NOMO-1 (cell line): ENCODE measurements around the gene FOXP1.

Source experiments
- DNase-seq, 2 experiments: peaks; one replicate each; lab custom pipeline; 2025; ENCODE audit not compliant: unreplicated experiment in 2 of 2; lab: John Stamatoyannopoulos, UW

Gene FOXP1

DNA sequence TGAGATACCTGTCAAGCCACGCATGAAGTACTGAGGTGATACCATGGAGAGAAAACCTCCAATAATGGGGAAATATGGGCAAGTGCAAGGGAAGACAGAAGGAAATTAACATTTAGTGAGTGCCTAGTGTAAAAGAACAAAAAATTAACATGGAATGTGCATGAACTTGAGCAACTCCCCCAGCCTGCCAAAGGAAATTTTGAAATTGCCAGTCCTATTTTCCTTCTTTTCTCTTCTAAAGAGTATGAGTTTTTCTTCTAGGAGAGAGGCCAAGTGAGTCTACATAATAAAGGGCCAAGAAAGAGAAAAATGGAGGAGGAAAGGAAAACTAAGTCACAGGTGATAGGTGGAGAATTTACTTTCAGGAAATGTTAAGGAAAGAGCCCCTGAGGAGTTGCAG lies 668.7 kb downstream of the FOXP1 start:
- DNase-seq = no peak

GRCh38 chr3:70911719-70912118 lies 671.8 kb downstream of the FOXP1 start:
- DNase-seq = no peak

DNA sequence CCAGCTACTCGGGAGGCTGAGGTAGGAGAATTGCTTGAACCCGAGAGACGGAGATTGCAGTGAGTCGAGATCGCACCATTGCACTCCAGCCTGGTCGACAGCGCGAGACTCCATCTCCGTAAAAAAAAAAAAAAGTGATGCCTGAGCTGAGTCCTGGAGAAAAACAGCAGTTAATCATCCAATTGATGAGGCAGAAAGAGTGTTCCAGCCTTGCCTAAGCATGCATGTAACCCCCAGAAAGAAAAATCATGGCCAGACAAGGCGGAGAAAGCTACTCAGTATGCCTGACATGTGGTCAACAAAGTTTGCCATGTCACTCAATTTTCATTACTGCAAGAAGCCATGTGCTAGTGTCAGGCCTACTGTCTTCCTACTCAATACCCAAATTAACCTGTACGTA lies 678.0 kb downstream of the FOXP1 start:
- DNase-seq = no peak
